Frontal cortex (tissue), 4 donors: ENCODE data around the gene CRISPLD2. TPM values are rescaled to one million over a fixed set of nuclear protein-coding genes. Genes with fewer than 3 reads are reported as not detected.

Experiments
- DNase-seq, 2 donors: peaks; one replicate each; pipeline ENCODE4 v3.0.0; 2012; ENCODE audit warnings: low spot score in 2 of 2
- FAIRE-seq: peaks from 2 replicates; lab custom pipeline; 2012; peaks lifted over from hg19 to GRCh38; lab: Jason Lieb, UNC
- total RNA-seq: library from RNA; depleted of rRNA; stranded (reverse); fragments of >200 nt; gene quantifications from one replicate; pipeline ENCODE4 v1.2.3, GENCODE V29; 2014
- donor health status: control.
- donor health status: control.
- donor health status: control.

The CRISPLD2 gene, protein sequence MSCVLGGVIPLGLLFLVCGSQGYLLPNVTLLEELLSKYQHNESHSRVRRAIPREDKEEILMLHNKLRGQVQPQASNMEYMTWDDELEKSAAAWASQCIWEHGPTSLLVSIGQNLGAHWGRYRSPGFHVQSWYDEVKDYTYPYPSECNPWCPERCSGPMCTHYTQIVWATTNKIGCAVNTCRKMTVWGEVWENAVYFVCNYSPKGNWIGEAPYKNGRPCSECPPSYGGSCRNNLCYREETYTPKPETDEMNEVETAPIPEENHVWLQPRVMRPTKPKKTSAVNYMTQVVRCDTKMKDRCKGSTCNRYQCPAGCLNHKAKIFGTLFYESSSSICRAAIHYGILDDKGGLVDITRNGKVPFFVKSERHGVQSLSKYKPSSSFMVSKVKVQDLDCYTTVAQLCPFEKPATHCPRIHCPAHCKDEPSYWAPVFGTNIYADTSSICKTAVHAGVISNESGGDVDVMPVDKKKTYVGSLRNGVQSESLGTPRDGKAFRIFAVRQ
- 3.3 TPM for total RNA-seq

GRCh38 chr16:84819644-84820304 is at the start of gene CRISPLD2:
TSS of gene CRISPLD2 (plus strand) at chr16:84819985. CDS start at chr16:84838496, 18,511 bp downstream.
- FAIRE-seq (no peak), DNase-seq (peak; percentile 88 to 98)

- DNase-seq (no peak), FAIRE-seq (no peak)
These were observed 46.5 kb upstream of the CRISPLD2 start for GRCh38 chr16:84773312-84773711.

DNA sequence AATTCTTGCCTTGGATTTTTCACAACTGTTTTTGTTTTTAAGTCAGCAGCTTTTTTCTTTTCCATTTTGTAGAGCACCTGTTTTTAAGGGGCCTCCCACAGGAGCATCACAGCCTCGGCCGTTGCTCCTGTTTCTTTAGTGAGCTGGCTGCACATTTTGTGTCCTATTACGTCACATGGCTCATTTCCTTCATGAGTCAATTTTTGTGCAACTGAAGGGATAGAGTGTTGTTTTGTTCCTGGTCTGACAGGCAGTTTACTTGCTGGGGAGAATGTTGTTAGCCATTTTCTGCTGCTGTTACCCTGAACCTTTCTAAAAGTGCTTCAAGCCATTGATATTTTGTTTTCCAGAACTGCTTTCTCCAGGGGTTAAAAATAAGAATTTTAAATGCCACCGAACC is 45.0 kb upstream of the CRISPLD2 start:
- no peak for DNase-seq
- no peak for FAIRE-seq

DNA sequence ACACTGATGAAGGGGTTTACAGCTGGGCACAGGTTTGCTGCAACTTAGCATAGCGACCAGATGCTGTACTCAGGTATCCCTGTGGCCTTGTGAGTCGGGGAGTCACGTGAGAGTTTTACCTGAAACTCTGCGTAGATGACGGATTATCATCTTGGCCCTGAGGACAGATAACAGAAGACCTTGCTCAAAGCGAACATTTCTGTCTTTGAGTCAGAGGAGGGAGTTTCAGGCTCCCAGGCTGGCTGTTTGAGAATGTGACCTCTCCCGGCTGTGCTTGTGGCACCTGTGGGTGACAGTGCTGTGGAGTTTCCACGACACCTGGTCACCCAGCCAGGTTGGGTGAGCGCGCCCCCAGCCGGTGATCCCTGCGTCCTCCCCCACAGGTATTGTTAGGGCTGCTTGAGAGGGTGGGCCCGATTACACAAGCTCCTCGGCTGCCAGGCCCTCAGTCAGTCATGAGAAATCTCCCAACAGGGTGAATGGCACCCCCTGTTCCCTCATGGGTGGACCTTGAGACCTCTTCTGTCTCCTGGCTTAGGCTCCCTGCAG is 44.4 kb upstream of the CRISPLD2 start:
- DNase-seq (no peak), FAIRE-seq (no peak)

DNA sequence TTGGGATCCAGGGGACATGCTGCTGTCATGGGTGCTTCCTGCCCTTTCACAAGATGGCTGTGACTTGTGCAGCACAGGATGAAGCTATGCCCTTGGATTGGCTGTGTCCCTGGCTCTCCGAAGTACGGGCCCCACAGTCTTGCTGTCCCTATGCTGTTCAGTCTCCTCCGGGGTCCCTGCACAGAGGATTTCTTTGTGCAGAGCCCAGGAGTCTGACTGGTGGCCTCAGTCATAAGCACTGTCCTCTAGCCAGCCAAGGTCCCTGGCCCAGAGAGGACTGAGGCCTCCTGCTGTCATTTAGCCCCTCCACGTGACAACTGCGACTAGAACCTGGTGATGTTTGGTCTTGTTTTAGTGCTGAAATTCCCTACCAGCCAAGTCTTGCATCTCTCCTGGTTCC is 42.4 kb upstream of the CRISPLD2 start:
- DNase-seq = no peak
- FAIRE-seq = no peak

DNA sequence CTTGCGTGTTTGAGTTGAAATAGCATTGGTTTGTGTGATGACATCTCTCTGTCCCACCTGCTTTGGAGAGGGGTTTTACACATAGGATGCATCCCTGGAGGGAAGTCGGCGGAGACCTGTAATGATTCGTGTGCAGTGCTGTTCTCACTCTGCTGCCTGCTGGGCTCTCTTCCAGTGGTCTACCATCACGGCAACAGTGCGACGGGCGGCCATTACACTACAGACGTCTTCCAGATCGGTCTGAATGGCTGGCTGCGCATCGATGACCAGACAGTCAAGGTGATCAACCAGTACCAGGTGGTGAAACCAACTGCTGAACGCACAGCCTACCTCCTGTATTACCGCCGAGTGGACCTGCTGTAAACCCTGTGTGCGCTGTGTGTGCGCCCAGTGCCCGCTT is 41.1 kb upstream of the CRISPLD2 start:
- DNase-seq (no peak), FAIRE-seq (no peak)

- FAIRE-seq = no peak
- no peak for DNase-seq
These were observed 39.7 kb upstream of the CRISPLD2 start for GRCh38 chr16:84780063-84780462.

DNA sequence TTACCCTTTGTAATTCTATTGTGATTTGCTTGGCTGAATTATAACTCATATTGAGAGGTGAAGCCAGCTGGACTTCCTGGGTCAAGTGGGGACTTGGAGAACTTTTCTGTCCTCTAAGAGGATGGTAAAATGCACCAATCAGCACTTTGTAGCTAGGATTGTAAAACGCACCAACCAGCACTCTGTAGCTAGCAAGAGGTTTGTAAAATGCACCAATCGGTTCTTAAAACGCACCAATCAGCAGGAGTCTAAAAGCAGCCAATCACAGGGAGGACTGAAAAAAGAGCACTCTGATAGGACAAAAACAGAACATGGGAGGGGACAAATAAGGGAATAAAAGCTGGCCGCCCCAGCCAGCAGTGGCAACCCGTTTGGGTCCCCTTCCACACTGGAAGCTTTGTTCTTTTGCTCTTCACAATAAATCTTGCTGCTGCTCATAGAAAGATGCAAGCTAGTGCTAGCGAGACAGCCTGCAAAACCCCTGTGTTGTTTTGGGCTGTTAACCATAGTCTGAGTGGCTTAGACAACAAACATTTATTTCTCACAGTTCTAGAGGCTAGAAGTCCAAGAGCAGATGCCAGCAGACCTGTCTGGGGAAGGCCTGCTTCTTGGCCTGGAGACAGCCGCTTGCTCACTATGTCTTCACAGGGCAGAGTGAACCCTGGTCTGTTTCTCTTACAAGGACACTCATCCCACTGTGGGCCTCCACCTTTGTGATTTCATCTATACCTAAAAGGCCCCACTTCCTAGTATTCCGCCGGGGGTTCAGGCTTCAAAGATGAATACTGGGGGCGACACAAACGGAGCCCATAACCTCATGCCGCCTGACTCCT is 39.0 kb upstream of the CRISPLD2 start:
- DNase-seq = no peak
- FAIRE-seq = no peak

DNA sequence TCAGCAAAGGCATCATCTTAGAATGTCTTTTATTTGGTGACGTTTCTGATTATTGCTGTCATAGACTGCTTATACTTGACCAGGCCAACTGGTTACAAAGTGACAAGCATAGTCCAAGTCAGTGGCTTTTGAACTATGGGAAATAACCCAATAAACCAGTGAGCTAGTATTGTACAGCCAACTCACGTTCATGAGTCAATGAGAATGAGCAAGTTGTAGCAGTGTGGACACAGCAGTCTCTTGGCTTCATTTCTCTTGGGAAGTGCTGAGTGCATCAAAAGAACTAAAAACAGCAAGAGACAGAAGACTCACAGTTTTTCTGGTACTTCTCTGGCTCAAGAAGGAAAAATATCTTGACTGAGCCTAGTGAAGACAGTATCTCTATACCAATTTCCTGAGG is 36.9 kb upstream of the CRISPLD2 start:
- no peak for DNase-seq
- FAIRE-seq = no peak

GRCh38 chr16:84785843-84786581 is 33.8 kb upstream of the CRISPLD2 start:
- FAIRE-seq (no peak), DNase-seq (no peak)

- FAIRE-seq (no peak), DNase-seq (no peak)
These were observed 33.1 kb upstream of the CRISPLD2 start for GRCh38 chr16:84786605-84787262.

GRCh38 chr16:84787263-84787622 is 32.5 kb upstream of the CRISPLD2 start:
- FAIRE-seq (no peak), DNase-seq (no peak)

- FAIRE-seq = no peak
These were observed 30.8 kb upstream of the CRISPLD2 start for GRCh38 chr16:84788920-84789391.

DNA sequence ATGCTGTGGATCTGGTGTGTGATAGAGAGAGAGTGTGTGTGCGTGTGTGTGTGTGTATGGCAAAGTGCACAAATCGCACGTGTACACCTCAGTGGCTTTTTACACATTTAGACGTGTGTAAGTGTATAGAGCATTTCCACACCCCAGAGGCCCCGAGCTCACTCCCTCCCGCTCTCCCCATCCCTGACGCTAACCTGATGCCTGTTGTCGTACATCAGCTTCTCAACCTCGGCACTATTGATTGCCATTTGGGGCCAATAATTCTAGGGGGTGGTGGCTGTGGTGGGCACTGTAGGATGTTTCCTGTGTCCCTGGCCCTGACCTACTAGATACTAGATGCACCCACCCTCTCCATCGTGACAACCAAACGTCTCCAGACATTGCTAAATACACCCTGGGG is 30.4 kb upstream of the CRISPLD2 start:
- FAIRE-seq (no peak), DNase-seq (no peak)

More at GRCh38 chr16:84788920-84789391, 30.8 kb upstream of the CRISPLD2 start:
- DNase-seq = no peak

GRCh38 chr16:84790301-84790700 is 29.5 kb upstream of the CRISPLD2 start:
- no peak for FAIRE-seq
- DNase-seq = no peak

DNA sequence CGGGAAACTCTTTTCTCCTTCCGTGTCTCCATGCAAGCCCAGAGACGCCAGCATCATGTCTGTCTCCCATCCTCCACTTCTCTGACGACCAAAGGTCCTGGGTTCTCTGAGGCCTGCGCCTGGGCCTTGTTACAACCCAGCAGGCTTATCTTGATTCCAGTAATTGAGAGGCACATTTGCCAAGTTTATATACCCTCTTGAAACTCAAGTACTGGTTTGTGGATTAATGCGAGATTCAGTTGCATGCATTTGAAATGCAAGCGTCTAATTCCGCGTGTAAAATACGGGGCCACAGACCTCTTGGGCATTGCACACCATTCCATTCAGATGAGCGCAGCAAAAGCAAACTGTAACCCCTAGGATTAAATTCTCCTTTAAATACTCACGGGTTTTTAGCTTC is 28.7 kb upstream of the CRISPLD2 start:
- no peak for DNase-seq
- no peak for FAIRE-seq

- FAIRE-seq (no peak), DNase-seq (no peak)
These were observed 28.3 kb upstream of the CRISPLD2 start for GRCh38 chr16:84791501-84791900.

DNA sequence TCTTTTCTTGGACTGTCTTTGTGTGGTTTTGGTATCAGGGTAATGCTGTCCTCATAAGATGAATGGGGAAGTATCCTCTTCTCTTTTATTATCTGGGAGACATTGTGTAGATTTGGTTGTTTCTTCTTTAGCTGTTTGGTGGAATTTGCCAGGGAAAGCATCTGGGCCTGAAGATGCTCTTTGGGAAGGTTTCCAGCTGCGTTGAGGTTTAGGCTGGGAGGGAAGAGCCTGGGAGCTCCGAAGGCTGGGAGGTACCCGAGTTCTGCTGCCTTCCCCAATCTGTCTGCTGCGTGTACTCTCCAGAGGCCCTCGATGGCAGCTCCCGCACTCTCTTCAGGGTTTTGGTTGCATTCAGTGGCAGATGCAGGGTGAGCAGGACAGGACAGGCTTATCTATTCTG is 25.6 kb upstream of the CRISPLD2 start:
- FAIRE-seq (no peak), DNase-seq (no peak)

DNA sequence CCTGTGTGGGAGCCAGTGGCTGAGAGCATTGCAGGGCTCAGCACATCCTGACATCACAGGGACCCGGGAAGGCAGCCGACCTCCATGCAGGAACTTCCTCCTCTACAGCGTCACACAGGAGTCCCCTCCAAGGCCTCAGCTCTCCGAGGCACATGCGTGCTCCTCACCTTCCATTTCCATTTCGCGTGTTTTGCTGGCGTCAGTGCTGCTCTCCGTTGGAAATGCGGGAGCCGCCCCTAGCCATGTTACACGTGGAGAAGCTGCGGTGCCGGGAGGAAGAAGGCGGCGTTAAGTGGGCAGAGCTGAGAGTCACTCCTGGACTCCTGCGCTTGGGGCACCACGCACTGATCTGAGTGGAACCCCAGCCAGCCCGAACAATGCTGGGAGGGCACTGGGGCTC is 25.2 kb upstream of the CRISPLD2 start:
- FAIRE-seq (no peak), DNase-seq (no peak)
